ENCODE results near the gene TBCK.

- TF ChIP-seq EZH2 (IDR thresholded peaks at IDR 0.05; ENCODE audit: borderline replicate concordance, low read length) (no peak), CTCF (conservative IDR thresholded peaks at IDR 0.05 in 1 of 2, IDR thresholded peaks at IDR 0.05 in 1 of 2; ENCODE audit: extremely low read depth in 1 of 2, insufficient read depth in 1 of 2, low read depth in 1 of 2, low read length in 2 of 2) (no peak)
Measured at GRCh38 chr4:106364282-106364681, 48.3 kb upstream of the TBCK start.

Measured in mammary epithelial cell (primary cell).